Measurements from ENCODE around the gene LRP8. TPM values are rescaled to one million over a fixed set of nuclear protein-coding genes. Genes with fewer than 3 reads are reported as not detected.

The LRP8 gene
- total and polyA plus RNA-seq, 2 of the 4 experiments (the other 2 are of a cell fraction) = 12.0 to 12.1 TPM

GRCh38 chr1:53331446-53332185, 3.7 kb upstream of the LRP8 start:
- no peaks in the 10 kb centered on the region for H3K9me1 ChIP-seq (ENCODE audit: insufficient read depth, low read length)
- ChIA-PET POLR2A (ENCODE audit: unreplicated experiment) (no interaction called here), CTCF (no interaction called here)
- H2BK120ac ChIP-seq (ENCODE audit: low read depth, low read length) = no peak overlapping the region
- H3K18ac ChIP-seq (ENCODE audit: low read depth, low read length) = no peak overlapping the region
- no peak overlapping the region for H3K27ac ChIP-seq (ENCODE audit: insufficient read depth, low read length)
- H3K79me1 ChIP-seq (ENCODE audit: low read depth in 1 of 2, low read length in 2 of 2) = peaks cover 0 to 5% of the 10 kb centered on the region in 2 experiments; a peak in 1 of 4 replicates
- no peak overlapping the region for H2AK5ac ChIP-seq (ENCODE audit: low read depth, low read length)
- H2BK5ac ChIP-seq (ENCODE audit: low read depth, low read length, poor library complexity, severe bottlenecking) = no peak overlapping the region
- H3K9ac ChIP-seq (ENCODE audit: low read depth, low read length) = no peak overlapping the region
- H4K20me1 ChIP-seq (ENCODE audit: insufficient read depth, low read length) = no peaks in the 10 kb centered on the region
- no peaks in the 10 kb centered on the region for H3K9me3 ChIP-seq (ENCODE audit: control insufficient read depth, insufficient read depth, low read length)
- in situ Hi-C loops (cut with MboI; ENCODE audit: low sequenced_read_pairs) (no loop called here), dilution Hi-C loops (cut with HindIII; ENCODE audit: low sequenced_read_pairs, unreplicated experiment) (no loop called here), intact Hi-C loops (cut with micrococcal nuclease) (no loop called here)
- DNase-seq (no peak), ATAC-seq (ENCODE audit: low read depth) (no peak)
- H3K56ac ChIP-seq (ENCODE audit: extremely low read depth, insufficient read depth, low read length) = no peak overlapping the region
- H3K14ac ChIP-seq (replicated peaks; ENCODE audit: low read depth, low read length) = no peak overlapping the region
- no peak overlapping the region for H4K5ac ChIP-seq (ENCODE audit: low read depth, low read length)
- no peak overlapping the region for H3K23ac ChIP-seq (ENCODE audit: low read depth, low read length)
- no peaks in the 10 kb centered on the region for H3K36me3 ChIP-seq (ENCODE audit: control insufficient read depth, insufficient read depth, low read length)
- no peak overlapping the region for H3K4me3 ChIP-seq (ENCODE audit: insufficient read depth, low read depth, low read length)
- 60% methylated on average over 2 of the region's 7 CpGs; no CpG with 5 or more reads in 1 of the 2 experiments for WGBS, 2 experiments (ENCODE audit: extremely low coverage in 2 of 2, insufficient read length in 1 of 2)
- H3K4me1 ChIP-seq (ENCODE audit: control insufficient read depth, insufficient read depth, low read length) = peaks cover 2% of the 10 kb centered on the region
- H2AFZ ChIP-seq (replicated peaks; ENCODE audit: low read length, poor library complexity) = no peak overlapping the region
- no peak overlapping the region for H2BK15ac ChIP-seq (ENCODE audit: low read depth, low read length)
- no peak overlapping the region for H4K8ac ChIP-seq (ENCODE audit: low read depth in 2 of 2, low read length in 2 of 2)
- no peak overlapping the region for H4K91ac ChIP-seq (ENCODE audit: insufficient read depth, low read depth, low read length)
- H2BK20ac ChIP-seq (ENCODE audit: low read depth, low read length) = no peak overlapping the region
- no peak overlapping the region for H3K4me2 ChIP-seq (ENCODE audit: low read depth, low read length)
- TF ChIP-seq CEBPB (IDR thresholded peaks at IDR 0.05; ENCODE audit: low read depth, low read length) = no peak
- no peak for TF ChIP-seq MAFK (IDR thresholded peaks at IDR 0.05; ENCODE audit: low read depth, low read length)
- TF ChIP-seq ELK1 (IDR thresholded peaks at IDR 0.05; ENCODE audit: borderline replicate concordance, low read depth, low read length) = no peak
- no peak for TF ChIP-seq NFE2L2 (IDR thresholded peaks at IDR 0.05; ENCODE audit: low read depth, low read length)
- peaks cover 14% of the 10 kb centered on the region for H3K27me3 ChIP-seq (ENCODE audit: control insufficient read depth, insufficient read depth, low read length)
- H2AK9ac ChIP-seq (replicated peaks; ENCODE audit: low read depth, low read length, poor library complexity) = no peak overlapping the region
- no peak overlapping the region for H3K4ac ChIP-seq (ENCODE audit: low read depth, low read length)
- no TSS peak for BruUV-seq (replicated peaks)

Measured in IMR-90 (cell line).